ELF-1 (cell line): ENCODE measurements around the gene DLL3.

Experiments
- DNase-seq: peaks from one replicate; pipeline ENCODE4 v3.0.0-alpha.2; 2016; ENCODE audit warnings: low read depth, low spot score

The DLL3 gene

GRCh38 chr19:39483141-39483540, 15.6 kb upstream of the DLL3 start:
- no peak for DNase-seq

DNA sequence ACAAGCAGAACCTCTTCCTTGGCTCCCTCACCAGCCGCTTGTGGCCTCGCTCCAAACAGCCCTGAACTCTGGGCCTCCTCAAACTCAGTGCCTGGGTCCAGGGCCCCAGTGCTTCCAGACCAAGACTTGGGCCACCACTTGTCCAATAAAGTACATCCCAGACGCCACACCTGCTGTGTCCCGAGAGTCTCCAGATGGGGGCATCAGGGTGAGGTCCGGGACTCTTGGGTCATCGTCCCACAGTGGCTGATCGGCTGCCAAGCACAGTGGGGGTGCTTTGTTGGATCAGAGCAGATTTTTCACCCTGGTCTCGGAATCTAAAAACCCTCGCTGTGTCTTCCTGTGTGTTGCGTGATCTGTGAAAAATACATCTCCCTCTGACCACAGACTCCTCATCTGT, 9.0 kb upstream of the DLL3 start:
- DNase-seq: no peak

GRCh38 chr19:39492225-39492624, 6.5 kb upstream of the DLL3 start:
- no peak for DNase-seq

DNA sequence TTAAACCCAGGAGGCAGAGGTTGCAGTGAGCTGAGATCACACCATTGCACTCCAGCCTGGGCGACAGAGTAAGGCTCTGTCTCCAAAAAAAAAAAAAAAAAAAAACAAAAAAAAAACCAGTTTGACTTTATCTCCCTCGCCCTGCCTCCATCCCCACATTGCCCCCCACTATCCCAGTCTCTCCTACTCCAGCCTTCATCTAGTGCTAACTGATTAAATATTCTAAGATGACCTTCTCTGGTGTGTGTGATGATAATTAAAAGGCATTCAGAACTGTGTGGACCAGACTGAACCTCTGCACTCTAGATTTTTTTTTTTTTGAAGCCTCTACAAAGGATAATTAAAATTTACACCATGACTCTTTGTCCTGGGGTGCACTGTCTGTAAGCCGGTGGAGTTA, 6.0 kb upstream of the DLL3 start:
- DNase-seq: no peak

DNA sequence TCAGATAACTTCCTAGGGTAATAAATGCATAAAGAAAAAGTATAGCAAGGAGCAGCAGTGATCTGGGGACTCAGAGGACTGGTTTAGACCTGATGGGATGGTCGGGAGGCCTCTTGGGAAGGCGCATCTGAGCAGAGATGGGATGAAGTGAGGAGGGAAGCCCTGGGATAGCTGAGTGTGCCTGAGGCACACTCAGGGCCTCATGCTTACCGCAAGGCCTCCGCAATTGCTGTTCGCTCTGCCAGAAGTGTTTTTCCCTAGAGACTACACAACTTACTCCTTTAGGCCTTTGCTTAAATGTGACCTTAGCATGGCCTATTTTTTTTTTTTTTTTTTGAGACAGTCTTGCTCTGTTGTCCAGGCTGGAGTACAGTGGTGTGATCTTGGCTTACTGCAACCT, 4.1 kb upstream of the DLL3 start:
- no peak for DNase-seq

- no peak for DNase-seq
Observed at GRCh38 chr19:39496063-39496462, 2.7 kb upstream of the DLL3 start.

GRCh38 chr19:39497701-39497995, 1.1 kb upstream of the DLL3 start:
- no peak for DNase-seq

GRCh38 chr19:39497996-39498797, 550 bp upstream of the DLL3 start:
- peak; percentile 84 for DNase-seq

GRCh38 chr19:39499932-39500331, 1.2 kb downstream of the DLL3 start:
- no peak for DNase-seq

GRCh38 chr19:39500543-39500942, 1.8 kb downstream of the DLL3 start:
- no peak for DNase-seq

GRCh38 chr19:39501340-39501739, 2.6 kb downstream of the DLL3 start:
- no peak for DNase-seq

GRCh38 chr19:39502640-39503417, 4.1 kb downstream of the DLL3 start:
- peak; percentile 82 for DNase-seq

DNA sequence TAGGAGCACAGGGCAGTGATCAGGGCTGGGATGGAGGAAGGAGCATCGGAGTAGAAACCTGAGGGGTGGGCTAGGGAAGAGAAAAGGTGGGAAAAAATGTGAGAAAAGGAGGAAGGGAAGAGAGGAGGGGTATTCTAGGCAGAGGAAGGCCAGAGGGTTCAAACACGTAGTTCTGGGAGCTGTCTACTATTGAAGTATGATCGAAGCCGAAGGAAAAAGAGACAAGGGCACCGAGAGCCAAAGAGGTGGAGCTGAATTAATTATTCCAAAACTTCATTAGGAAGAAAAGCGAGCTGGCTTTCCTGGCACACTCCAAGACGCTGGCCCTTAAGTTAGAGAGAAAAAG, 7.8 kb downstream of the DLL3 start:
- no peak for DNase-seq

- peak; percentile 80 for DNase-seq
Observed at GRCh38 chr19:39506944-39507714, 8.4 kb downstream of the DLL3 start.

GRCh38 chr19:39507715-39508364, 9.1 kb downstream of the DLL3 start:
- DNase-seq: no peak

DNA sequence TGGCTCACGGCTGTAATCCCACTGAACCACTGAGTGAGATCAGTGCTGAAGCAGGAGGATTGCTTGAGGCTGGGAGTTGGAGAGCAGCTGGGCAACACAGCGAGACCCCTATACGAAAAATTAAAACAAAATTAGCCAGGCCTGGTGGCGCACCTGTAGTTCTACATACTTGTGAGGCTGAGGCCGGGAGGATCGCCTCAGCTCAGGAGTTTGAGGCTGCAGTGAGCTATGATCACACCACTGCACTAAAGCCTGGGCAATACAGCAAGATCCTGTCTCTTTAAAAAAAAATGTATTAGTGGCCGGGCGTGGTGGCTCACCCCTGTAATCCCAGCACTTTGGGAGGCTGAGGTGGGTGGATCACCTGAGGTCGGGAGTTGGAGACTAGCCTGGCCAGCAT, 9.9 kb downstream of the DLL3 start:
- no peak for DNase-seq

- DNase-seq: no peak
Observed at GRCh38 chr19:39509233-39509632, 10.5 kb downstream of the DLL3 start.

GRCh38 chr19:39512988-39513387, 14.2 kb downstream of the DLL3 start:
- no peak for DNase-seq

GRCh38 chr19:39514840-39515550, 16.2 kb downstream of the DLL3 start, which contains the start of gene SELENOV:
SELENOV (plus strand) TSS chr19:39515139; CDS start chr19:39515213, 74 bp downstream.
- DNase-seq: no peak

DNA sequence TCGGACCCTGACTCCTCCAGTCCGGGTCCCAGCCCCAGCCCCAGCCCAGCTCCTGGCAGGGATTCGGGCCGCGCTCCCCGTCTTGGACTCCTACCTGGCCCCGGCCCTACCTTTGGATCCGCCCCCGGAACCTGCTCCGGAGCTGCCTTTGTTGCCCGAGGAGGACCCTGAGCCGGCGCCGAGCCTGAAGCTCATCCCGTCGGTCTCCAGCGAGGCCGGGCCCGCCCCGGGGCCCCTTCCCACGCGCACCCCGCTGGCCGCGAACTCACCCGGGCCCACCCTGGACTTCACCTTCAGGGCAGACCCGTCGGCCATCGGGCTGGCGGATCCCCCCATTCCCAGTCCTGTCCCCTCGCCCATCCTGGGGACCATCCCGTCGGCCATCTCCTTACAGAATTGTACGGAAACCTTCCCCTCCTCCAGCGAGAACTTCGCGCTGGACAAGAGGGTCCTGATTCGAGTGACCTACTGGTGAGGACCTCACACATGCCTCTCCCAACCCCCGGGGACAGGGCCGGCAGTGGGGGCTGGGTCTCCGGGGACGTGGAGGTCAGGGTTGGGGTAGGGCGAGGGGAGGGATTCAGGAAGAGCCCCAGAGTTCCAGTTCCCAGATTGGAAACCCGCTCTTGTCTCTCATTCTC, 16.9 kb downstream of the DLL3 start:
- DNase-seq: no peak

DNA sequence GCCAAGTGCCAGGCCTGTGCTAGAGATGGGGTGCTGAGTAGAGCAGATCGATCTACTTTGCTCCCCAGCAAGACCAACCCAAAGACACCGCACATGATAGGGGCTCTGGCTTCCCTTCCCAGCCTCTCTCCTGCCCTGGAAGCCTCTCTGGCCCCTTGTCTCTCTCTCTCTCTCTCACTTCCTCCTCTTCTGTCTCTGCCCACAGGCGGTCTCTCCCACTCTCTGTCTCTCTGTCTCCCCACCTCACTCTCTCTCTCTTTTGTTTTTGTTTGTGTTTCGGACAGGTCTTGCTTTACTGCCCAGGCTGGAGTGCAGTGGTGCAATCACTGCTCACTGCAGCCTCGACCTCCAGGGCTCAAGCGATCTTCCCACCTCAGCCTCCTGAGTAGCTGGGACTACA, 17.5 kb downstream of the DLL3 start:
- DNase-seq: no peak
